HCT116 (cell line): ENCODE measurements around the gene NDRG3. TPM values are rescaled to one million over a fixed set of nuclear protein-coding genes. Genes with fewer than 3 reads are reported as not detected.

Experiments used
- ATAC-seq: fragments of 200-7000 bp; cut with Tn5 transposase; 2 replicates; pipeline ENCODE4 v1.9.1; 2020; ENCODE audit warnings: mild to moderate bottlenecking, moderate library complexity
- BruUV-seq: library from RNA; stranded (reverse); fragments of 400-500 nt; replicated peaks from 2 replicates; lab custom pipeline; 2021; lab: Mats Ljungman, UMichigan
- CTCF ChIA-PET: fragments of 300-600 bp; sonication (Branson Sonifier 250); formaldehyde crosslinking; loops from one replicate; lab custom pipeline; 2021; ENCODE audit warnings: antibody characterized with exemption; lab: Charles Lee
- POLR2A ChIA-PET: fragments of 300-600, 350-600 bp; sonication (Branson Sonifier 250); formaldehyde crosslinking; loops from one replicate; lab custom pipeline; 2021; ENCODE audit warnings: antibody characterized with exemption; lab: Charles Lee
- RAD21 ChIA-PET, 2 experiments: fragments of 300-600 bp; sonication (Branson Sonifier 250); formaldehyde crosslinking; loops; one replicate each; lab custom pipeline; 2023; ENCODE audit warnings: low total read pairs in 2 of 2; ENCODE audit not compliant: uncharacterized antibody in 2 of 2, unreplicated experiment in 2 of 2, low non-redundant PET in 1 of 2; lab: Charles Lee
- DNase-seq: peaks from one replicate; pipeline ENCODE4 v3.0.0-alpha.2; 2010; ENCODE audit warnings: low read depth, low spot score
- H2AFZ ChIP-seq: fragments of 200-600 bp; shearing (Covaris generic), sonication (generic); 2 replicates; pipeline ENCODE4 v1.6.1; 2017; ENCODE audit warnings: low read depth, mixed run types, mixed read lengths, antibody characterized with exemption, low read length; ENCODE audit not compliant: poor library complexity, severe bottlenecking
- H3K27ac ChIP-seq: 2 replicates; pipeline ENCODE4 v1.5.1; 2012; ENCODE audit warnings: low read depth, low read length
- H3K27me3 ChIP-seq: fragments of 200-600 bp; sonication (generic); 2 replicates; pipeline ENCODE4 v1.6.1; 2016; ENCODE audit warnings: mixed run types, low read length, mixed read lengths; ENCODE audit not compliant: insufficient read depth
- H3K36me3 ChIP-seq, 2 experiments: fragments of 200-500 bp in 1 of 2; fragments of 200-600 bp in 1 of 2; sonication (Bioruptor generic) in 1 of 2; sonication (generic) in 1 of 2; 2 replicates each; pipeline versions ENCODE4 v1.5.1 to v1.6.1; 2014 to 2016; ENCODE audit warnings: low read length in 2 of 2, inconsistent platforms in 1 of 2, mixed read lengths in 1 of 2, mixed run types in 1 of 2; ENCODE audit not compliant: insufficient read depth in 2 of 2, control insufficient read depth in 1 of 2
- H3K4me1 ChIP-seq, 2 experiments: fragments of 200-600 bp in 1 of 2; sonication (generic) in 1 of 2; 2 replicates each; pipeline versions ENCODE4 v1.5.1 to v1.6.1; 2012 to 2017; ENCODE audit warnings: low read length in 2 of 2, inconsistent platforms in 1 of 2, mild to moderate bottlenecking in 1 of 2, mixed read lengths in 1 of 2, mixed run types in 1 of 2, moderate library complexity in 1 of 2; ENCODE audit not compliant: insufficient read depth in 2 of 2, control insufficient read depth in 1 of 2
- H3K4me2 ChIP-seq: fragments of 200-600 bp; sonication (generic); 2 replicates; pipeline ENCODE4 v1.6.1; 2017; ENCODE audit warnings: mixed run types, low read length, mixed read lengths
- H3K4me3 ChIP-seq, 2 experiments: fragments of 200-600 bp in 1 of 2; sonication (generic) in 1 of 2; replicated peaks in 1 of 2; 2 replicates each; pipeline ENCODE4 v1.5.1; 2011 to 2016; ENCODE audit warnings: low read length in 2 of 2, control low read depth in 1 of 2, low read depth in 1 of 2, mild to moderate bottlenecking in 1 of 2, mixed read lengths in 1 of 2, mixed run types in 1 of 2
- H3K79me2 ChIP-seq: fragments of 200-600 bp; sonication (generic); 2 replicates; pipeline ENCODE4 v1.6.1; 2017; ENCODE audit warnings: mild to moderate bottlenecking, mixed run types, low read length, moderate library complexity, mixed read lengths; ENCODE audit not compliant: insufficient read depth
- H3K9ac ChIP-seq: fragments of 200-600 bp; sonication (generic); 2 replicates; pipeline ENCODE4 v1.6.1; 2016; ENCODE audit warnings: low read length, mixed read lengths
- H3K9me2 ChIP-seq: fragments of 200-600 bp; sonication (generic), shearing (Covaris generic); 2 replicates; pipeline ENCODE4 v1.6.1; 2017; ENCODE audit warnings: mixed run types, mild to moderate bottlenecking, moderate library complexity; ENCODE audit not compliant: insufficient read depth
- H3K9me3 ChIP-seq, 2 experiments: fragments of 200-500 bp in 1 of 2; fragments of 200-600 bp in 1 of 2; sonication (Bioruptor generic) in 1 of 2; sonication (generic) in 1 of 2; 2 replicates each; pipeline ENCODE4 v1.6.1; 2014 to 2017; ENCODE audit warnings: low read length in 2 of 2, mixed read lengths in 2 of 2, inconsistent platforms in 1 of 2, low read depth in 1 of 2, mild to moderate bottlenecking in 1 of 2, mixed run types in 1 of 2, moderate library complexity in 1 of 2; ENCODE audit not compliant: control insufficient read depth in 1 of 2, insufficient read depth in 1 of 2
- H4K20me1 ChIP-seq: fragments of 200-600 bp; sonication (generic), shearing (Covaris generic); 2 replicates; pipeline ENCODE4 v1.6.1; 2017; ENCODE audit warnings: mixed run types, mild to moderate bottlenecking, moderate library complexity; ENCODE audit not compliant: insufficient read depth
- CBX3 ChIP-seq: IDR thresholded peaks from 2 replicates; pipeline ENCODE4 v1.6.1; 2012; ENCODE audit warnings: low read depth
- EGR1 ChIP-seq: IDR thresholded peaks from 2 replicates; pipeline ENCODE4 v1.6.1; 2012; ENCODE audit warnings: low read depth
- ELF1 ChIP-seq: IDR thresholded peaks from 2 replicates; pipeline ENCODE4 v1.6.1; 2012; ENCODE audit warnings: low read depth, borderline replicate concordance
- EZH2 ChIP-seq: fragments of 200-600 bp; sonication (generic); IDR thresholded peaks from 2 replicates; pipeline ENCODE4 v1.6.1; 2017; ENCODE audit warnings: antibody characterized with exemption, mixed run types
- JUND ChIP-seq: IDR thresholded peaks from 2 replicates; pipeline ENCODE4 v1.6.1; 2012
- POLR2A ChIP-seq: IDR thresholded peaks from 2 replicates; pipeline ENCODE4 v1.7.0; 2011; ENCODE audit warnings: borderline replicate concordance; ENCODE audit not compliant: insufficient read depth, insufficient read length; ENCODE audit errors: extremely low read depth
- SRF ChIP-seq: IDR thresholded peaks from 2 replicates; pipeline ENCODE4 v1.6.1; 2012; ENCODE audit warnings: low read depth
- YY1 ChIP-seq: IDR thresholded peaks from 2 replicates; pipeline ENCODE4 v1.6.1; 2011; ENCODE audit warnings: low read length, low read depth, moderate library complexity, mild to moderate bottlenecking; ENCODE audit not compliant: insufficient replicate concordance; ENCODE audit errors: extremely low read depth
- ZFX ChIP-seq: fragments of 450-650 bp; IDR thresholded peaks from 2 replicates; pipeline ENCODE4 v1.6.1; 2017
- intact Hi-C: fragments of 100-400 bp; cut with micrococcal nuclease; formaldehyde crosslinking; loops from 2 replicates; pipeline ENCODE4 v1.10.0; 2022
- total RNA-seq: library from RNA; stranded (reverse); gene quantifications from one replicate; pipeline ENCODE4 v1.2.1, GENCODE V29; 2021; ENCODE audit not compliant: unreplicated experiment
- TF ChIP-seq, protein P1 (sequence below): IDR thresholded peaks from 2 replicates; pipeline ENCODE4 v1.6.1; 2012; ENCODE audit warnings: low read depth
- TF ChIP-seq, protein P2 (sequence below), 3 experiments: fragments of 200-600 bp in 1 of 3; sonication (generic) in 1 of 3; IDR thresholded peaks in 2 of 3; conservative IDR thresholded peaks in 1 of 3; 2 replicates each; pipeline ENCODE4 v1.5.1; 2012 to 2017; ENCODE audit warnings: low read depth in 2 of 3, low read length in 2 of 3, antibody characterized with exemption in 1 of 3, borderline replicate concordance in 1 of 3, control low read depth in 1 of 3, mild to moderate bottlenecking in 1 of 3, mixed read lengths in 1 of 3, mixed run types in 1 of 3, moderate library complexity in 1 of 3; ENCODE audit not compliant: insufficient read depth in 1 of 3
- TF ChIP-seq, protein P3 (sequence below): IDR thresholded peaks from 2 replicates; pipeline ENCODE4 v1.6.1; 2012
- TF ChIP-seq, protein P4 (sequence below): IDR thresholded peaks from 2 replicates; pipeline ENCODE4 v1.6.1; 2012

Gene NDRG3
- total RNA-seq, 1 experiment from 2014 or later = 29.3 TPM

DNA sequence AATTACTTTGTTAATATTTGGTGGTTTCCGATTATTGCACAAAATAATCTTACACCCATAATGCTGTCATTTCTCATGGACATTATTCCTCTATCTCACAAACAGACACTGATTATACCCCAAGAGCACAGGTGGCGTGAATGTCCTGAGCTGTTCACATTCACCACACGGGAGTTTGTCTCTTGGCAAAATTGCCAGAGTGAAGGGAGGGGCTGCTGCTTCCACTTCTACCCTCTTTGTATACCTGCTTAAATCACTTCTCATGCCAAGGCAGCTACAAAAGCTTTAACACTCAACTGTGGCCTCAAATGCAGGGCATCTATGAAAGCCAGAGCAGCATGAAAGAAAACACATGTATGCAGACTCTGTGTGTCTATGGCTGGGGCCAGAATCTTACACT, 58.0 kb downstream of the NDRG3 start:
- Histone ChIP-seq H3K4me2 (no peak overlapping the region), H4K20me1 (no peaks in the 10 kb centered on the region), H3K27me3 (no peaks in the 10 kb centered on the region), H3K9me2 (no peaks in the 10 kb centered on the region), H3K4me3 (no peak overlapping the region), H3K36me3 (no peaks in the 10 kb centered on the region), H2AFZ (no peak overlapping the region), H3K9me3 (no peaks in the 10 kb centered on the region), H3K9ac (no peak overlapping the region), H3K79me2 (no peaks in the 10 kb centered on the region), H3K27ac (no peak overlapping the region), H3K4me1 (no peaks in the 10 kb centered on the region)
- TF ChIP-seq JUND = no peak
- no peak for TF ChIP-seq SRF
- TF ChIP-seq EGR1 = no peak
- no peak for TF ChIP-seq EZH2
- TF ChIP-seq, protein P1, sequence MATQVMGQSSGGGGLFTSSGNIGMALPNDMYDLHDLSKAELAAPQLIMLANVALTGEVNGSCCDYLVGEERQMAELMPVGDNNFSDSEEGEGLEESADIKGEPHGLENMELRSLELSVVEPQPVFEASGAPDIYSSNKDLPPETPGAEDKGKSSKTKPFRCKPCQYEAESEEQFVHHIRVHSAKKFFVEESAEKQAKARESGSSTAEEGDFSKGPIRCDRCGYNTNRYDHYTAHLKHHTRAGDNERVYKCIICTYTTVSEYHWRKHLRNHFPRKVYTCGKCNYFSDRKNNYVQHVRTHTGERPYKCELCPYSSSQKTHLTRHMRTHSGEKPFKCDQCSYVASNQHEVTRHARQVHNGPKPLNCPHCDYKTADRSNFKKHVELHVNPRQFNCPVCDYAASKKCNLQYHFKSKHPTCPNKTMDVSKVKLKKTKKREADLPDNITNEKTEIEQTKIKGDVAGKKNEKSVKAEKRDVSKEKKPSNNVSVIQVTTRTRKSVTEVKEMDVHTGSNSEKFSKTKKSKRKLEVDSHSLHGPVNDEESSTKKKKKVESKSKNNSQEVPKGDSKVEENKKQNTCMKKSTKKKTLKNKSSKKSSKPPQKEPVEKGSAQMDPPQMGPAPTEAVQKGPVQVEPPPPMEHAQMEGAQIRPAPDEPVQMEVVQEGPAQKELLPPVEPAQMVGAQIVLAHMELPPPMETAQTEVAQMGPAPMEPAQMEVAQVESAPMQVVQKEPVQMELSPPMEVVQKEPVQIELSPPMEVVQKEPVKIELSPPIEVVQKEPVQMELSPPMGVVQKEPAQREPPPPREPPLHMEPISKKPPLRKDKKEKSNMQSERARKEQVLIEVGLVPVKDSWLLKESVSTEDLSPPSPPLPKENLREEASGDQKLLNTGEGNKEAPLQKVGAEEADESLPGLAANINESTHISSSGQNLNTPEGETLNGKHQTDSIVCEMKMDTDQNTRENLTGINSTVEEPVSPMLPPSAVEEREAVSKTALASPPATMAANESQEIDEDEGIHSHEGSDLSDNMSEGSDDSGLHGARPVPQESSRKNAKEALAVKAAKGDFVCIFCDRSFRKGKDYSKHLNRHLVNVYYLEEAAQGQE = no peak
- no peak for TF ChIP-seq POLR2A
- no peak for TF ChIP-seq ZFX
- TF ChIP-seq ELF1 = no peak
- TF ChIP-seq, protein P2, sequence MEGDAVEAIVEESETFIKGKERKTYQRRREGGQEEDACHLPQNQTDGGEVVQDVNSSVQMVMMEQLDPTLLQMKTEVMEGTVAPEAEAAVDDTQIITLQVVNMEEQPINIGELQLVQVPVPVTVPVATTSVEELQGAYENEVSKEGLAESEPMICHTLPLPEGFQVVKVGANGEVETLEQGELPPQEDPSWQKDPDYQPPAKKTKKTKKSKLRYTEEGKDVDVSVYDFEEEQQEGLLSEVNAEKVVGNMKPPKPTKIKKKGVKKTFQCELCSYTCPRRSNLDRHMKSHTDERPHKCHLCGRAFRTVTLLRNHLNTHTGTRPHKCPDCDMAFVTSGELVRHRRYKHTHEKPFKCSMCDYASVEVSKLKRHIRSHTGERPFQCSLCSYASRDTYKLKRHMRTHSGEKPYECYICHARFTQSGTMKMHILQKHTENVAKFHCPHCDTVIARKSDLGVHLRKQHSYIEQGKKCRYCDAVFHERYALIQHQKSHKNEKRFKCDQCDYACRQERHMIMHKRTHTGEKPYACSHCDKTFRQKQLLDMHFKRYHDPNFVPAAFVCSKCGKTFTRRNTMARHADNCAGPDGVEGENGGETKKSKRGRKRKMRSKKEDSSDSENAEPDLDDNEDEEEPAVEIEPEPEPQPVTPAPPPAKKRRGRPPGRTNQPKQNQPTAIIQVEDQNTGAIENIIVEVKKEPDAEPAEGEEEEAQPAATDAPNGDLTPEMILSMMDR (IDR thresholded peaks at IDR 0.05 in 2 of 3, conservative IDR thresholded peaks at IDR 0.05 in 1 of 3; ENCODE audit: borderline replicate concordance in 1 of 3, insufficient read depth in 1 of 3, low read depth in 2 of 3, low read length in 2 of 3) = no peak
- no peak for TF ChIP-seq CBX3
- TF ChIP-seq, protein P3, sequence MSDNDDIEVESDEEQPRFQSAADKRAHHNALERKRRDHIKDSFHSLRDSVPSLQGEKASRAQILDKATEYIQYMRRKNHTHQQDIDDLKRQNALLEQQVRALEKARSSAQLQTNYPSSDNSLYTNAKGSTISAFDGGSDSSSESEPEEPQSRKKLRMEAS = no peak
- TF ChIP-seq, protein P4, sequence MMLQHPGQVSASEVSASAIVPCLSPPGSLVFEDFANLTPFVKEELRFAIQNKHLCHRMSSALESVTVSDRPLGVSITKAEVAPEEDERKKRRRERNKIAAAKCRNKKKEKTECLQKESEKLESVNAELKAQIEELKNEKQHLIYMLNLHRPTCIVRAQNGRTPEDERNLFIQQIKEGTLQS = no peak
- TF ChIP-seq YY1 = no peak
- ChIA-PET RAD21 (no interaction called here), CTCF (no interaction called here), POLR2A (no interaction called here)
- BruUV-seq = TSS peak; percentile 23
- no peak for ATAC-seq
- intact Hi-C loops = no loop called here
- DNase-seq = no peak
